Activated CD4-positive, alpha-beta T cell treated with anti-CD3 and anti-CD28 coated beads for 1 hour (primary cell): ENCODE data around the gene EVA1A.

Source experiments
- DNase-seq: peaks from one replicate; pipeline ENCODE4 v3.0.0-alpha.2; 2020

The EVA1A gene

DNA sequence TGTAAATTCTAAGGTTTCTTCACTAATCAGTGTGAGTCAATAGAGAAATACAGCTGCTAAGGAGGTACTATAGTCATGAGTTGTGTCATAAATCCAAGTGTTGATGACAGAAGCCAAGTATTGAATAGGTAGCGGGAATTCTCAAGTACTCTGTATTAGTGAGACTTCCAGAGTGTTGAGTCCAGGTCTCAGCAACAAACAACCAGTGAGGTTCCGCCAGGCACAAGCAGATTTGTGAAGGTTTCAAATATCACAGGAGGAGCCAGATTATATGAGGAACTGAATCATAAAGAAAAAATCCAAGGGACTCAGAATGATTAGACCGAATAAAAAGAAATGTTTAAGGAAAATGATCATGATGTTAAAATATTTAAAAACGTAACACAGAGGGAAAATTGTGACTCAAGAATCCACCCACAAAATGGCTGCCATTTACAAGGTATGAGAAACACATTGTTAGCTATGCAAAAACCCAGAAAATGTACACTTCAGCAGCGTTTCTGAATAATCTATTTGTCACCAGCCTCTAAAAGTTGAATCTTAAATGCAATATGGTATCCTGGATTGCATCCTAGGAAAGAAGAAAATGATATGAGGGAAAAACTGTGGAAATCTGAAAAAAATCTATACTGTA lies 27.3 kb upstream of the EVA1A start:
- no peak for DNase-seq

DNA sequence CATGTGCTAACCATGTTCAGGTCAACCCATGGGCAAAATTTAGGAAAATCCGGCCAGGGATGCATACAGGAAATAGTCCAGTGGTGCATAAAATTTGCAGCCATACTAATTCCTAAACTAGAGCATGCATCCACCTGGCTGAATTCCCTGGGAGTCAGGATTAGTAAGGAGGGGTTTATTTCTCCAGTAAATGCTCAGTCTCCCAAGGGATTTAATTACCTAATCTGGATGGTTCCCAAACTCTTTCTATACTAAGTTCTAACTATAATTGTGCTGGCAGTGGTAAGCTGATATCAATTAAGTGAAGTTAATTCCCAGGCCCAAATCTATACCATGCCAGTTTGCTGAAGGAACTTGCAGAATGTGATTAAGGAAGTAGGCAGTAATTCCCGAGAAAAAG lies 26.2 kb upstream of the EVA1A start:
- DNase-seq = no peak

DNA sequence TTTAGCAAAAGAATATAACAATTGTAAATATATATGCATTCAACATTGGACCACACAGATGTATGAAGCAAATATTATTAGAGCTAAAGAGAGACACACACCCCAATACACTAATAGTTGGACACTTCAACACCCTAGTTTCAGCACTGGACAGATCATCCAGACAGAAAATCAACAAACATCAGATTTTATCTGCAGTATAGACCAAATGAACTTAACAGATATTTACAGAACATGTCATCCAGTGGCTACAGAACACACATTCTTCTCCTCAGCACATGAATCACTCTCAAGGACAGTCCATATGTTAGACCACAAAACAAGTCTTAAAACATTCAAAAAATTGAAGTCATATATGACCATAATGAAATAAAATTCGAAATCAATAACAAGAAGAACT lies 22.1 kb upstream of the EVA1A start:
- DNase-seq = no peak

DNA sequence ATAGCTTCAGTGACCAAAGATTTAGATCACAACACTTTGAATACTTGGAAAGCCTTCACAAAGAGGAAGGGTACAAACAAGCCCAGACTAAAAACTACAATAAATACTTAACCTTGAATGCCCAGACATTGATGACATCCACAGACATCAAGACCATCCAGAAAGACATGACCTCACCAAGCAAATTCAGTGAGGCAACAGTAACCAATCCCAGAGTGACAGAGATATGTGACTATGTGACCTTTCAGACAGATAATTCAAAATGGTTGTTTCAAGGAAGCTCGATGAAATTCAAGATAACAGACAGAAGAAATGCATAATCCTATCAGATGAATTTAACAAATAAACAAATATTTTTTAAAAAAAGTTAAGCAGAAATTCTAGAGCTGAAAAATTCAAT lies 19.9 kb upstream of the EVA1A start:
- no peak for DNase-seq

DNA sequence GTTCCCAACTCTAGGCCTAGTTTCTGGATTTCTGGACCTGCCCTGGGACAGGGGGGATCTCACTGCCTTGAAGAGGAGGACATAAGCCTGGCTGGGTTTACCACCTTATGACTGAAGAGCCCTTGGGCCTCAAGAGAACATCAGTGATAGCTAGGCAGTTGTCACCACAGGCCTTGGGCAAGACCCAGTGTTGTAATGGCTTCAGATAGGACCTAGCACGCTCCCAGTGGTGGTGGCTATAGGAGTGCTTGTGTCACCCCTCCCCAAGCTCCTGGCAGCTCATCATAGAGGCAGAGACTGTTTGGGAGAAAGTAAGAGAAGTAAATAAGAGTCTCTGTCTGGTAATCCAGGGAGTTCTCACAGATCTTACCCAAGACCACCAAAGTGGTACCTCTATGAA lies 19.4 kb upstream of the EVA1A start:
- DNase-seq = no peak

DNA sequence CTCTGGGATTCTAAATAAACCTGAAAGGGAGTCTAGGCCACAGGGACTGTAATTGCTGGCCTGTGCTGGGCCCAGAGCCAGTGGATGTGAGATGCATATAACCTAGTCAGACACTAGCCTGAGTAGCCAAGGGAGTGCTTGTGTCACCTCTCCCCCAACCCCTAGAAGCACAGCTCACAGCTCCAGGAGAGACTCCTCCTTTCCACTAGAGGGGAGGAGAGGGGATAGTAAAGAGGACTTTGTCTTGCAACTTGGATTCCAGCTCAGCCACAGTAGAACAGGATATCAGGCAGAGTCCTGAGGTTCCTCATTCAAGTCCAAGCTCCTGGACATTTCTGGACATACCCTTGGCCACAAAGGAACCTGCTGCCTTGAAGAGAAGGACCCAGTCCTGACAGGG lies 18.4 kb upstream of the EVA1A start:
- DNase-seq = no peak

DNA sequence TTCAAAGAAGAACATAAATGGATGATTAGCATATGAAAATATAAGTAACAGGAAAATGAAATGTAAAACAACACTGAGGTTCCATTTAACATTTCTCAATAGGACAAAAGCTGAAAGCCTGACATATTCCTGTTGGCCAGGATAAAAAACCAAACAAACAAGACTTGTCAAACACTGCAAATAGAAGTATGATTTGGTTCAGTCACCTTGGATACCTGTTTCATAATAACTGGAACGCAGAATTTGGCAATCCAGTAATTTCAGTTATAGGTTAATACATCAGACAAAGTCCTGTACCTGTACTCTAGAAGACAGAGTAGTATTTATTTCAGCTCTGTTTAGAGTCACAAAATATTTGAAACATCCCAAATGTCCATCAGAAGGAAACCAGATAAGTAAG lies 16.5 kb upstream of the EVA1A start:
- DNase-seq = no peak

DNA sequence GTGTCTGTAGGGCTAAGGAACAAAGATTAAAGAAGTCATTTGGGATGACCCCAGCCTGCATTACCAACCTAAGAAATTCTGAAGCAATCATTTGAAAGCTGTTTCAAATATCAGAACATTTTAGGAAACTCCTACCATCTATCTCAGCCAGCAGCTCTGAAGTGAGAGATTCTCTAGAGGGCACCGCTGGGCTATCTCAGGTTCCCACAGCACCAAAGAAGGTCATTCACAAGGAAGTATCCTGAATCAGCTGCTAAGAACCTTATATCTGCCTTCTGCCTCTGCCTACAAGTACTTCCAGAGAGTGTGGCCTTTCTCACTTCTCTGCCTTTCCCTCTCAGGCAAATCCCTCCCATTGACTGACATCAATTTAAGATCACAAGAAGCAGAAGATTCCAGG lies 13.4 kb upstream of the EVA1A start:
- no peak for DNase-seq

DNA sequence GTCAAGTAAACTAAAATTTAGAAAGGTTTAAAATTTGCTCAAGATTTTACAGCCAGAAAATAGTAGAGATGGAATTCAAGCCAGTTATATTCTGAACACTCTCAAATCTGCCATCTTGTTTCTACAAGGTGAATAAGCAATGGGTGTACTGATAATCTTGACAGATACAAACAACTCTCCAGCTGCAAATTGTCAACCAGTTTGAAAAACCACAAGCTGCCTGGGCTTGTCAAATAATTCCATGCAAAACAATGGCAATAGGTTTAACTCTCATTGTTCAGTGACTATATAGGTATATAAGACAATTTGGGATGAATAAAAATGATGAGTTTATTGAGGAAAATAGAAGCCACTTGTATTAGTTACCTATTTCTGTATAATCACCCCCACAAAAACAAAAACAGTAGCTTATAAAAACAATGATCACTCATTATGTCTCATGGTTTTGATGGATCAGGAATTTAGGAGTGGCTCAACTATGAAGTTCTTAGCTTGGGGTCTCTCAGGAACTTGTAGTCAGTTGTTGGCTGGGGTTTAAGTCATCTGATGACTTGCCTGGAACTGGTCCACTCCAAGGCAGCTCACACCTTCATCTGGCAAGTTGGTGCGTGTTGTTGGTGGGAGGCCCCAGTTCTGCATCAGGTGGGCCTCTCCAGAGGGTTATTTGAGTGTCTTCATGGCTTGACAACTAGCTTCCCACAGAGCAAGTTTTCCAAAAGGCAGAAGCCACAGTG lies 12.6 kb upstream of the EVA1A start:
- no peak for DNase-seq

DNA sequence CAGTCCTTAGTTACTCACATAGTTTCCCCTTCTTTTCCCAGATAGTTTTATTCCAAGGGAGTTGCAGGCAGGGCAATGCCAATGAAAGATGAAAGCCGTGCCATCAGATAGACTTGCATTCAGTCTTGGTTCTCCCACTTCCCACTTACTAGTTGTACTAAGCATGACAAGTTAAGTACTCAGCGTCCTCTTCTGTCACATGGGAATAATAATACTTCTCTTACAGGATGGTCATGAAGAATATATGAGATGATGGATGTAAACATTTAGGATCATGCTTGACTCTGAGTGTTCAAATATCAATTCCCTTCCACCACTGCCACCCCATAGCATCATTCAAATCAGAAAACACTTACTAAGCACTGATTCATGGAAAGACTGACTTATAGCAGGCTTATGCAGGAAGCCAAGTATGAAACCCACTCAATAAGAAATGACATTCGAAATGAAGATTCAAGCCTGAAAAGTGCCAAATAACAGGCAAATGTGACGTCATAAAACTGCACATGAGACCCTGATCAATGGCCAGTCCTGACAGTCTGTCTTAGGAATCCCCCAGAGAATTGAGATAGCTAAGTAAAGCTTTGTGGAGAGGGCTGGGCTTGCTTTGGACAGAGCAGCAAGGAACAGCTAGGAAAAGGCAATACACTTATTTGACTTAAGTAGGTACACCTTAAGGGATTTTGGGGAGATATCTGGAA lies 11.1 kb upstream of the EVA1A start:
- DNase-seq = no peak

DNA sequence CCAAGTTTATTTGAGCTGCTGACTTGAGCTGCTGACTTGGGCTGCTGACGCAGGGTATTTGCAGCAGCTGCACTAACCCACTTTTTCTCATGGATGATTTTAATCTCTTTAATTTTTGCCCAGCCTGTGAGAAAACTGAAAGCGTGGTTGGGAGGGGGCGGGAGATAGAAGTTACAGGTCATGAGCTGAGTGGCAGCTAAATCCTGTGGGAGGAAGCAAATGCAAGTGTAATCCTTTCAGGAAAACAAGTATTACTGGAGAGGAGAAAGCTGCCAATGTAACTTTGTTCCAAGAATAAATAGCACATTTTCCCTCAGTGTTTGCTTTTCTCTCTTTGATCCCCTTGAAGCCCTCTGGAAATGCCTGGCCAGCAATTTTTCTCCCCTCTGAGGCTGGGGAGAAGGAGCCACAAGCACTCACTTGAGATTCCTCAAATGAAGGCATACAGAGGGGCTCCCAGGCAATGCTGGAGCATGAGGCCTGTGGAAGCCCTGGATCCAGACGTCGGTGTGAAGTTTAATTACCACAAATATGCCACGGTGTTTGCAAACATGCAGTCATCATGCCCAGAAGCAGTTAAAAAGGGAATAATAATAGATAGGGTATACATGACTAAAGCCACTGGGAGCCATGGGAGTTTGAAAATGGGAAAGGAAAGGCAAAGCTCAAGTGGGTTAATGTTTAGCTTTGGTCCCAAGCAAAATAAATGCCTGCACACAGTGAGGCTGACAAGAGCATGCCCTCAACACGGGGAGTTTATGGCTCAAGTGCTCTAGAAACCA lies 10.4 kb upstream of the EVA1A start:
- DNase-seq = no peak

DNA sequence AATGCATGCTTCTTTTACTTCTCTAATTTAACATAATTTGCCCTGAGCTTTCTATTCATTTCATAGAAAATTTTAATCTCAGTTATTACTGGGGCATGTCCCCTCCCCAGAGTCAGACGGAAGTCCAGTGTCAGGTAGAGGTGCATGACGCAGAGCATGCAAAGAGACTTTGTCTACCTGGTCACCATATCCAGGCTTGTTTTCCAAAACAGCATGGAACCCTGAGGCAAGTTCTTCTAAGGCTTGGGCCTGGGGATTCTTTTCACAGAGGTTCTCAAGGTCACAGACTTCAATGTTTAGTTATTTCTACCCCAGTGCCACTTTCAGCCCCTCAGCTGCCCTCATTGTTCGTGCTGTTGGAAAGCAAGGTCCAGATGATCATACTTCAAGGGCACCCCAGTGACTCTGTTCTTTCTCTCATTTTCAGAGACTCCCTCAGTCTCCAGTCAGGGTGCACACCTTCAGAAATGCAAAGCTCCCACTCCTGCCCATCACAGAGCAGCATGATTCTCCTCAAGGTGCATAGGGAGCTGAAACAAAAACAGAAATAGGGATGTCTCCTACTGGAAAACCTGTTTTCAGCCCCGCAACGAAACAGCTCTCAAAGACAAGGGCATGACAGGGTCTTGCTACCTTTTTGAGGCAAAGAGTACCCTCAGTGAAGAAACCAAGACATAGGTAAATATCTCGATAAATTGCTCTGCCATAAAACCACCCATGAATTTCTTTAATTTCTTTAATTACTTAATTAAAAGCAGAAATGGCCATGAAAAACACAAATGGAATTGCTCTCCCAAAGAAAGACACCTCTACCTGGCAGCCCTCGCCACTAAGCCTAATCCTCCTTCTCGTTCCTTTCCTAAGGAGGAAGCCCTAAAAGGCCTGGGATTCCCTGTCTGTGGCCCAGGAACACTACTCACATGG lies 9.5 kb upstream of the EVA1A start:
- DNase-seq = no peak

DNA sequence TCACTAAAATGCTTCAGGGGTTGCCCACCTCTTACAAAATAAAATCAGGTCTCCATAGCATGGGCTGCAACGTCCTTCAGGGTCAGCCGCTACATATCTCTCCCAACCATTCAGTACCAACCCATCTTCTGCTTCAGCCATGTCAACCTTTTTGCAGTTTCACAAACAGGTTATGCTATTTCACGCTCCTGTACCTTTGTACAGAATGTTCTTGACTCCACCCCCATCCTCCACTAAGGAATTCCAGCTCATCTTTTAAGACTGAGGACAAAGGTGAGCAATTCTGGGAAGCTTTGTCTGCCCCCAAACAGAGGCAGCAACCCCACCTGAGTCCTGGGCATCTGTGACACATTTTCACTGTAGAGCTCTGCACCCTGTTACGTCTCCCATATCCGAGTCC lies 8.8 kb upstream of the EVA1A start:
- no peak for DNase-seq

DNA sequence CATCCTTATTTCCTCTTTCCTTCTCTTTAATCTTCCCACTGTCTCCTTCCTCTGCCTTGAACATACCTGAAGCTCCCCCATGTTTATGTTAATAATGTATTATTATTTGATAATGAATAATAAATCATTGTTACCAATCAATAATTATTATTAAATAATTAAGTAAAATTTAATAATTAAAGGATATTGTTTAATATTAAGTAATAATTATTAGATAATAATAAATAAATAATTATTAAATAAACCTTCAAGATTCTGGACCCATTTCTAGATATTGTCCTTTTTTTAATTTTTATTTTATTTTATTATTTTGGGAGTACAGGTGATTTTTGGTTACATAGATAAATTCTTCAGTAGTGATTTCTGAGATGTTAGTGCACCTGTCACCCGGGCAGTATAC lies 7.4 kb upstream of the EVA1A start:
- DNase-seq = no peak

DNA sequence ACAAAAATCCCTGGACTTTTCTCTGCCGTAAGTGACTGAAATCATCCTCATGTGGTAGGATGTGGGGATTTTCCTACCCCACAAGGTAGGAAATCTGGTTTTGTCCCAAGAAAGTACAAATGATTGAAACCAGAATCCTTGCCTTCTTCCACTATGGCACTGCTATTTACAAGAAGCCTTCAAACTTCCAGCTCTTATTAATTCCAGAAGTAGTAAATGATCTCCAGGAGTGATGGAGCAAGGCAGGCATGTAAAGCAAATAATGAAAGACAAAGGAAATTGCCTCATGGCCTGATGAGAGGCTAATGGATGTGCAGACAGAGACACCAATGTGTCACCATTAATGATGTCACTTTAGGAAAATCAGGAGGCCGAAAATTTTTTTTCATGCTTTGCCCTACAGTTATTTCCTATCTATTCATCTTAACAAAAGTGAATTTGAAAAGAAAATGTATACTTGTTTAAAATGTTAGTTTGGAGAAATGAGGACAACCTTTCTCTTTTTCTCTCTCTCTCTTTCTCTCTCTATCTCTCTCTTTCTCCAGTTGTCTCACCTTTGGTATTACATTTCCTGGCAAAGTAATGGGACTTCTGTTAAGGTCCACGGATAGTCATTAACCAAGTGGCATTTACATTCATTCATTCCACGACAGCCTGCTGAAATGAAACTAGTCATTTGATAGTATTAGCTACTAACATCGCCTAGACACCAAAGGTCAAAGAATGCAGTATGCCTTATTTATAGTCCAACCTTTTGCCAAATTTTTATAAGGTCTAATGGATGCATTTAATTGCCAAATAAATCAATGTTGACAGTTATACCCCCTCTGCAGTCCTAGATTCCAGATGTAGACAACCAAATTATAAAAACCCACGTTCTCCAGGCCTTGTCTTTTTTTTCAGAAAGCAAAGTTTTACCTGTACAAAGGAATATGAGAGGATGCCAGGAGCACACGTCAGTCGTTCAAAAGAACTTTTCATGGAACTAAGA lies 5.0 kb upstream of the EVA1A start:
- DNase-seq = no peak

DNA sequence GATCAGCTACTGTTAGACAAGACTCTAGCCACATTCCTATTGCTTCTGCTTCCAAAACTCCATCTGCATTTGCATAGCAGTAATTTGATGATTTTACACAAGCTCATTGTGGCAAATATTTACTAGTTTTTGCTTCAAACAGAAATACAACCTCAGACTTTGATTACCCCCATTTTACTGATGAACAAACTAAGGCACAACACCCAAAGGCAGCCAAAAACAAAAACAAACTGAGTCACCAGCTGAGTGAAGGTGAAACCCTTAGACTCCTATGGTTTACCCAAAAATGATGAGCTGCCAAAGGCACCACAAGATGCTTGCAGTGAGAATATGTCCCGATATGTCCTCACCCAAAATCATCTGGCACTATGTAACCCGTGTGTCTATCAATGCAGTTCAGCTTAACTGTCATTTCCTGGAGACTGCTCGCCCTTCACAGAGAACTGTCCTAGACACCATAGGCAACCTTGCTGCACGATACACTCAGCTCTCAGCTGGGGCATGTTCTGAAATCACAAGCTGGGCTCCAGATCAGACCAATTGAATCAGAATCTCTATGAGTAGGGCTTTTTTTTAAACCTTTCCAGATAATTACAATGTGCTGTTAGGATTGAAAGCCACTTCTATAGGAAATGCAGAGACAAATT lies 4.1 kb upstream of the EVA1A start:
- DNase-seq = no peak

DNA sequence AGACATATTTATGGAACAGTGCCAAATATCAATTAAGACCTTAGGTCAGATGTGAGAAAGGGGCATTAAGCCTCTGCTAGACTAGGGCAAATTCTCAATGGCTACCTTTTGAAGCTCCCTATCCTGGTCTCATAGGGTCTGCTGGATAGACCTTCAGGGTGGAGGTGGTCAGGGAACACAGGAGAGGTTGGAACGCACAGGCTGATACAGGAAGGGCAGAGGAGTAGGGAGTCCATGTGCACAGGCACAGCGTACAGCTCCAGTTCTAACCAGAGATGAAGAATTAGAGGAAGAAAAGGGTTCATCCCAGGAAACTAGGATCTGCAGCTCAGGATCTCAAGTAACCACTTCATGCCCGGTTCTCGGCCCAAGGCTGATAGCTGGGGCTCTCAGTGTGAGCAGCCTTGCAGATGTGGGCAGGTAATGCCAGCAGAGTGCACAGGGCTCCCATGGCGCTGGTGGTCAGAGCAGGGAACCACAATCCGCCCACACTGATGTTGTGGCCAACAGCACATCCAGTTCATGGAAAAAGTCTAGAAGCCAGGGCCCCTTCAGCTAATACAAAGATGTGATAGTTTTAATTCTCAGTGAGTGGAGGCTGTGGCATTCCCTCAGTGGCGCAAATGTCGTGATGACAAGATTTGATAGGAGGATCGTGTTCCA lies 3.4 kb upstream of the EVA1A start:
- DNase-seq = no peak

DNA sequence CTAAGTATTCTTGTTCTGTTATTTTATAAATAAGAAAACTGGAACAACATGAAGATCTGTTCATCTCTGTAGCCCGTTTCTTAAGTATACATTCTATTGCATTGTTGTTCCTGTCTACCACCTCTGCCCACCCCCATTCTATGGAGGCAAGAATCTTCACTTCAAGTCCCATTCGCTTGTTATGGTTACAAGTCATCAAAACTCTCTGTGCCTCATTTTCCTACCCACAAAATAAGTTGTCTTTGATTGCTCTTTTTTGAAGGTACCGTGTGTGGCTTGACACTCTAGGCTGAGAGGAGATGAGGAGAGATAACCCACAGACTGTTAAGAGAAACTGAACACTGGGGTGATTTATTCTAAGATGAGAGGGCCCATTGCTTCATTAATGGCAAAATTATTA lies 2.9 kb upstream of the EVA1A start:
- DNase-seq = no peak

DNA sequence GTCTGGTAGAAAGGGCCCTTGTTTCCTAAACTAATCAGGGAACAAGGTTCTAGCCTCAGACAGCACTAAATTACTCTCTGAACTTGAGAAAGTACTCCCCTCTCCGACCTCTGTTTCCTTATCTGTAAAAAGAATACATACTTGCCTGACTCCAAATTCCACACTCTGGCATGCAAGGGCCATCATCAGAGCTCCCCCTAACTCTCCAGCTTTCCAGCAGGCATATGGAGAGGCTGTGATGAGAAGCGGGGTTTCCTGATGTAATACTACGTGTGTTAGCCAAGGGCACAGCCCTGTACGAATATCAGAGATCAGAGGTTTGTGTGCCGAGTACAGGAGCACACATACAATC lies 1.8 kb upstream of the EVA1A start:
- no peak for DNase-seq
